GM12872 (cell line): ENCODE measurements around the gene CRYZL1.

Source experiments
- TF ChIP-seq, protein P1 (sequence below): IDR thresholded peaks from 3 replicates; pipeline ENCODE4 v1.5.1; 2011; ENCODE audit warnings: low read depth, mild to moderate bottlenecking, low read length, moderate library complexity; ENCODE audit not compliant: insufficient read depth

Gene CRYZL1

DNA sequence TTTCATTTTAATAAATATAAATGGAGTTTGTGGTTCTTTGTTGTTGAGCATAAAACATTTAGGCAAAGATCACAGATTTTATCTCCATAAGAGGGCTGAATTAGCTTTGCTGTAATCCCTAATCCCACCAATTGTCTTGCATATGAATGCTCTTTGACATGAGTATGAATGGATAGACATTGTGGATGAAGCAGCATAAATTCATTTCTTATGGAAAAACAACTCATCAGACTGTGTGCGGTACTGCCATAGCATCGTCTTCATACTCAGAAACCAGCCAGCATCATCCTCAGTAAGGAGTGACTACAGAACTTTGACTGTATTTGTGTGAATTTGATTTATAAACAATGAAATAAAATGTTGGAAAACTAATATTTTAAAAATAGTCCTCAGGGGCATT lies 79.2 kb downstream of the CRYZL1 start:
- TF ChIP-seq, protein P1, sequence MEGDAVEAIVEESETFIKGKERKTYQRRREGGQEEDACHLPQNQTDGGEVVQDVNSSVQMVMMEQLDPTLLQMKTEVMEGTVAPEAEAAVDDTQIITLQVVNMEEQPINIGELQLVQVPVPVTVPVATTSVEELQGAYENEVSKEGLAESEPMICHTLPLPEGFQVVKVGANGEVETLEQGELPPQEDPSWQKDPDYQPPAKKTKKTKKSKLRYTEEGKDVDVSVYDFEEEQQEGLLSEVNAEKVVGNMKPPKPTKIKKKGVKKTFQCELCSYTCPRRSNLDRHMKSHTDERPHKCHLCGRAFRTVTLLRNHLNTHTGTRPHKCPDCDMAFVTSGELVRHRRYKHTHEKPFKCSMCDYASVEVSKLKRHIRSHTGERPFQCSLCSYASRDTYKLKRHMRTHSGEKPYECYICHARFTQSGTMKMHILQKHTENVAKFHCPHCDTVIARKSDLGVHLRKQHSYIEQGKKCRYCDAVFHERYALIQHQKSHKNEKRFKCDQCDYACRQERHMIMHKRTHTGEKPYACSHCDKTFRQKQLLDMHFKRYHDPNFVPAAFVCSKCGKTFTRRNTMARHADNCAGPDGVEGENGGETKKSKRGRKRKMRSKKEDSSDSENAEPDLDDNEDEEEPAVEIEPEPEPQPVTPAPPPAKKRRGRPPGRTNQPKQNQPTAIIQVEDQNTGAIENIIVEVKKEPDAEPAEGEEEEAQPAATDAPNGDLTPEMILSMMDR, result no peak

DNA sequence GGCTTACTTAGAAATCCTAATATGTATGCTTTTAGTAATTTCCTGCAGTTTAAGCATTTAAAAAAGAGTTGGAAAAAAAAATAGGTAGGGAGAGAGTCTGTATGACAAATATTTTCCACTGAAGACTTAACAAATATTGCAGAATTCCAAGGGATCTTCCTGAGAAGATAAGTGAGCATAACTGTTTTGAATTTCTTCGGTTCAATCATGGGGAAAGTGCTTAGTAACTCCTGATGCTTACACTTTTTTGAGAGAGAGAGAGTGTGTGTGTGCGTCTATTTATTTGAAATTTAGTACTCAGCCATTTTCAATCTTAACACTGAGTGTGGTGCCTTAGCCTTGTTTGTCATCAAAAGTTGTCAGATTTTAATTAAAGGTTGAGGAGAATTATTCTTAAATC lies 80.2 kb downstream of the CRYZL1 start:
- TF ChIP-seq, protein P1, result no peak

DNA sequence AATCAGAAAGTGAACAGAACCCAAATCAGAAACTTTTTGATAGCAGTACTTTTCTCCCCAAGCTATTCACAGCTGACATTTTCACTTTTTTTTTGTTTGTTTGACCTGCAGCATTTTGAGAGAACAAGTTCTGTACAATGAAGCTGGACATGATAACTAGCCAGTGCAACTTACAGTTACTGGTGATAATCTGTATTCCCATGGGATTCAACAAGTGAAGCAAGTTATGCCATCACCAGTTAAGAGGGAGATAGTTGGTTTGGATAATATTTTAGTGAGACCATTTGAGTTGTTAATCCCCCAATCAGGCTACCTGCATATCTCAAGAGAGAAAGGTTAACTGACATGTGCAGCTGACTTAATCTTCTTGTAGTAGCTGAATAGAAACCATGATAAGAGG lies 80.6 kb downstream of the CRYZL1 start:
- TF ChIP-seq, protein P1, result no peak

DNA sequence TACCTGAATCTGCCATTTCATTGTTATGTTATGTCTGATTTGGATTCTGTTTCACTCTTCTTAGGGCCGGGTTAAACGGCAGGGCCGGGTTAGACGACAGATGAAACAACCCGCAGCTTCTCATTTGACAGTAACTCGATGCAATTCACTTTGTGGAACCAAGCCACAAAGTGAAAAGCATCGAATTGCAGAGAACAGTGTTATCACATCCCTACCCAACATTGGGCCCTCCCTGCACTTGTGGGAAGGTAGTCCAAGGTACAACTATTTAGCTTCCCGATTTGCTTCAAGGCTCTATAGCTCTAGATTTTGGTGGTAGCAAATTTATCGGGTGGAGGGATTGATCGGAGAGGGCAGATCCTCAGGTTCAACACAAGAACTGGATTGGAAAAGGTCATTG lies 81.7 kb downstream of the CRYZL1 start:
- TF ChIP-seq, protein P1, result no peak

DNA sequence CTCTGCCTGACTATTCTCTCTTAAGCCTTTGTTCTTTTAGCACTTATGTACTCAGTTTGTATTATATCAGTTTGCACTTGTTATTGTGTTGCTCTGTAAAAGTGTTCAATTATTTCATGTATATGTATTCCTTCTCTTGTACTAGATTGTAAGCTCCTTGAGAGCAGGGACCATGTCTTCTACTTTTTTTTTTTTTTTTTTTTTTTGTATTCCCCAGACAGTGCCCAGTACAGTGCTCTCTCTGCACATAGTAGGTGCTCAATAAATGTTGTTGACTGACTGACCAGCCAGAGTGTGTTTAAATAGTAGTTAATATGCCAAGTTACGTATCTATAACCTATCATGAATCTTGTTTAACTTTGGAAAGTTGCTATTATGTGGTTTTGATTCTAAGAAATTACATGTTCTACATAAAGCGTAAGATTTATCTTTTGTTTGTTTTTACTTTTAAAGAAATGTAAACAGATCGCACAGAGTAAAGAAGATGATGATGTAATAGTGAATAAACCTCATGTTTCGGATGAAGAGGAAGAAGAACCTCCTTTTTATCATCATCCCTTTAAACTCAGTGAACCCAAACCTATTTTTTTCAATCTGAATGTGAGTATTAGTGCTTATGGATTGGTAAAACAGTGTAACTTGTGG lies 82.6 kb downstream of the CRYZL1 start:
- TF ChIP-seq, protein P1, result no peak

DNA sequence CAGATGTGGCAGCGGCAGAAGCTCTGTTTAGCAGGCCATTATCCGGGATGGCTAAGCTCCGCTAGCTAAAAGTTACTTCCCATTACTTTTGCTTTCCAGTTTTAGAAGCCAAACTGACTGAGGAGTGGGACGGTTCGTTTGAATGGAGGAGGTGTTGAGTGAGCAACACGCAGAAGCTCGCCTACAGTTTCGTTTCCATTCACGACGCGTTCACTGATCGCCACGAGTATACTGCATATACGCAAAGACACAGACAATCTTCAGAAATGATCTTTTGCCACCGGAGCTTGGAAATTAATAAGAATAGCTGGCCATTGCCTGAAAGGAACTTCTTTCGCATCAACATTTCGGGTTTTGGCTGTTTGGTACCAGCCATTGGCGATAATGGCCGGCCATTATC lies 84.1 kb downstream of the CRYZL1 start:
- TF ChIP-seq, protein P1, result no peak

DNA sequence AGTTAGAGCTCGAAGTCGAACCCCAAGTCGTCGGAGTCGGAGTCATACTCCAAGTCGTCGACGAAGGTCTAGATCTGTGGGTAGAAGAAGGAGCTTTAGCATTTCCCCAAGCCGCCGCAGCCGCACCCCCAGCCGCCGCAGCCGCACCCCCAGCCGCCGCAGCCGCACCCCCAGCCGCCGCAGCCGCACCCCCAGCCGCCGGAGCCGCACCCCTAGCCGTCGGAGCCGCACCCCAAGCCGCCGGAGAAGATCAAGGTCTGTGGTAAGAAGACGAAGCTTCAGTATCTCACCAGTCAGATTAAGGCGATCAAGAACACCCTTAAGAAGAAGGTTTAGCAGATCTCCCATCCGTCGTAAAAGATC lies 86.6 kb downstream of the CRYZL1 start:
- TF ChIP-seq, protein P1, result no peak
